Measurements from ENCODE around the gene GRIP1.

Gene GRIP1

GRCh38 chr12:66409195-66409871, 269.5 kb downstream of the GRIP1 start:
- Histone ChIP-seq H3K4me3 (replicated peaks; ENCODE audit: insufficient read depth, low read length) (no peak overlapping the region), H3K27ac (replicated peaks) (peak overlapping the region; percentile 67)

GRCh38 chr12:66405395-66405794, 273.5 kb downstream of the GRIP1 start:
- DNase-seq (ENCODE audit: low read depth in 1 of 2, low spot score in 1 of 2): no peak
- Histone ChIP-seq H3K27ac (replicated peaks) (no peak overlapping the region), H3K4me3 (replicated peaks; ENCODE audit: insufficient read depth, low read length) (no peak overlapping the region), H3K27me3 (ENCODE audit: insufficient read depth, poor library complexity, severe bottlenecking) (no peaks in the 10 kb centered on the region)
- TF ChIP-seq GABPA (IDR thresholded peaks at IDR 0.05; ENCODE audit: low read depth): no peak
- no peak for TF ChIP-seq CTCF (IDR thresholded peaks at IDR 0.05; ENCODE audit: insufficient read depth, low read length)

More at GRCh38 chr12:66409195-66409871, 269.5 kb downstream of the GRIP1 start:
- TF ChIP-seq GABPA (IDR thresholded peaks at IDR 0.05; ENCODE audit: low read depth): no peak
- peak; percentile 35 for TF ChIP-seq CTCF (IDR thresholded peaks at IDR 0.05; ENCODE audit: insufficient read depth, low read length)
- no peak for TF ChIP-seq POLR2AphosphoS5 (IDR thresholded peaks at IDR 0.05; ENCODE audit: low read depth)
- peak; percentile 43 to 74 for DNase-seq (ENCODE audit: low read depth in 1 of 2, low spot score in 1 of 2)
- no peaks in the 10 kb centered on the region for H3K27me3 ChIP-seq (ENCODE audit: insufficient read depth, poor library complexity, severe bottlenecking)

- H3K27ac ChIP-seq (replicated peaks): no peak overlapping the region
- TF ChIP-seq POLR2AphosphoS5 (IDR thresholded peaks at IDR 0.05; ENCODE audit: low read depth) (no peak), GABPA (IDR thresholded peaks at IDR 0.05; ENCODE audit: low read depth) (no peak), SPI1 (IDR thresholded peaks at IDR 0.05; ENCODE audit: borderline replicate concordance, low read depth) (no peak), REST (IDR thresholded peaks at IDR 0.05; ENCODE audit: insufficient replicate concordance, low read depth) (no peak), CTCF (IDR thresholded peaks at IDR 0.05; ENCODE audit: insufficient read depth, low read length) (no peak)
- no peak for DNase-seq (ENCODE audit: low read depth in 1 of 2, low spot score in 1 of 2)
- no peaks in the 10 kb centered on the region for H3K27me3 ChIP-seq (ENCODE audit: insufficient read depth, poor library complexity, severe bottlenecking)
- H3K4me3 ChIP-seq (replicated peaks; ENCODE audit: insufficient read depth, low read length): no peak overlapping the region
Observed at GRCh38 chr12:66403746-66404145, 275.1 kb downstream of the GRIP1 start.

- no peaks in the 10 kb centered on the region for H3K27me3 ChIP-seq (ENCODE audit: insufficient read depth, poor library complexity, severe bottlenecking)
- H3K4me3 ChIP-seq (replicated peaks; ENCODE audit: insufficient read depth, low read length): no peak overlapping the region
- no peak for DNase-seq (ENCODE audit: low read depth in 1 of 2, low spot score in 1 of 2)
- no peak for TF ChIP-seq REST (IDR thresholded peaks at IDR 0.05; ENCODE audit: insufficient replicate concordance, low read depth)
- TF ChIP-seq GABPA (IDR thresholded peaks at IDR 0.05; ENCODE audit: low read depth): no peak
- TF ChIP-seq SPI1 (IDR thresholded peaks at IDR 0.05; ENCODE audit: borderline replicate concordance, low read depth): no peak
- TF ChIP-seq POLR2AphosphoS5 (IDR thresholded peaks at IDR 0.05; ENCODE audit: low read depth): no peak
- no peak for TF ChIP-seq CTCF (IDR thresholded peaks at IDR 0.05; ENCODE audit: insufficient read depth, low read length)
- H3K27ac ChIP-seq (replicated peaks): no peak overlapping the region
Observed at GRCh38 chr12:66399911-66400306, 279.0 kb downstream of the GRIP1 start.
